GM12891 (cell line): Measurements from ENCODE around the gene TSPAN9.

ENCODE experiments used
- PAX5 ChIP-seq: IDR thresholded peaks from 2 replicates; pipeline ENCODE4 v1.6.1; 2011; ENCODE audit warnings: low read length, moderate library complexity, mild to moderate bottlenecking; ENCODE audit not compliant: insufficient read depth, severe bottlenecking
- POLR2A ChIP-seq: IDR thresholded peaks from 2 replicates; pipeline ENCODE4 v1.6.1; 2011; ENCODE audit warnings: low read depth, low read length, control low read depth
- POLR2AphosphoS5 ChIP-seq: IDR thresholded peaks from 2 replicates; pipeline ENCODE4 v1.6.1; 2011; ENCODE audit warnings: low read depth, low read length, control low read depth
- POU2F2 ChIP-seq: IDR thresholded peaks from 2 replicates; pipeline ENCODE4 v1.6.1; 2011; ENCODE audit warnings: low read depth, mild to moderate bottlenecking, control low read depth, low read length, moderate library complexity
- SPI1 ChIP-seq: IDR thresholded peaks from 2 replicates; pipeline ENCODE4 v1.6.1; 2011; ENCODE audit warnings: low read depth, low read length, control low read depth
- TAF1 ChIP-seq: IDR thresholded peaks from 2 replicates; pipeline ENCODE4 v1.6.1; 2011; ENCODE audit warnings: low read depth, low read length, control low read depth

DNA sequence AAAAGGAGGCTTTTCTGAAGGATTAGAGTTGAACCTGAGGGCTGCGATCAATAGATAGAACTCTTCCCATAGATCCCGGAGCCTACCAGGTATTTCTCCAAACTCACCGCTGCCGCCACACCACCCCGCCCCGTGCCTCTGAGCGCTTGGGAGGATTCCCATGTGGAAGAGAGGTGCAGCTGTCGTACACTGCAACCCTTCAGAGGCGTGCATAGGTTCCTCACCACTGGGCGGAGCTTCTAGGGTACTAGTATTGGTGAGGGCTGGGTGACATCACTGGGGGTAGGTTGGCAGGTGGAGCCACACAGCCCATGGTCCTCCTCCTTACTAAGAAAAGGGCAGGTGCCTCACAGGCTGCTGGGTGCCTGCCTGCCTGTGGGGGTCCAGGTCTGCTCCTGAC, 127.0 kb downstream of the TSPAN9 start:
- no peak for TF ChIP-seq TAF1
- no peak for TF ChIP-seq POLR2AphosphoS5
- TF ChIP-seq POLR2A, result no peak
- no peak for TF ChIP-seq PAX5
- no peak for TF ChIP-seq SPI1
- no peak for TF ChIP-seq POU2F2
